ENCODE results near the gene CLDN15.
A peak's percentile ranks its signal among the peaks of the same experiment; 100 is the strongest.
"Not testable (repeated sequence)": the region's sequence is repeated elsewhere in the genome, so short reads cannot be mapped to it uniquely, and the experiment has no call there.

The CLDN15 gene

GRCh38 chr7:101202603-101202918, 35.0 kb downstream of the CLDN15 start:
- Histone ChIP-seq H3K4me1 (ENCODE audit: insufficient read depth, low read length) (peaks cover 4% of the 10 kb centered on the region; the same call in 1 of the 2 replicates), H3K4me3 (ENCODE audit: low read length) (no peak overlapping the region), H3K9ac (ENCODE audit: low read depth, low read length) (no peak overlapping the region), H3K27me3 (ENCODE audit: insufficient read depth, low read length) (peaks cover 32% of the 10 kb centered on the region; the same call in 1 of the 2 replicates), H3K9me3 (ENCODE audit: insufficient read depth, low read depth, low read length) (no peaks in the 10 kb centered on the region), H3K27ac (ENCODE audit: low read length) (no peak overlapping the region), H3K36me3 (ENCODE audit: insufficient read depth, low read depth, low read length) (no peaks in the 10 kb centered on the region)

GRCh38 chr7:101201695-101202602, 35.7 kb downstream of the CLDN15 start:
- Histone ChIP-seq H3K4me3 (ENCODE audit: low read length) (peak overlapping the region; percentile 53; the same call in 1 of the 2 replicates), H3K27ac (ENCODE audit: low read length) (no peak overlapping the region), H3K9ac (ENCODE audit: low read depth, low read length) (peak overlapping the region; percentile 34; the same call in 1 of the 2 replicates), H3K4me1 (ENCODE audit: insufficient read depth, low read length) (peaks cover 4% of the 10 kb centered on the region; the same call in 1 of the 2 replicates), H3K9me3 (ENCODE audit: insufficient read depth, low read depth, low read length) (no peaks in the 10 kb centered on the region), H3K36me3 (ENCODE audit: insufficient read depth, low read depth, low read length) (no peaks in the 10 kb centered on the region), H3K27me3 (ENCODE audit: insufficient read depth, low read length) (peaks cover 32% of the 10 kb centered on the region; the same call in 1 of the 2 replicates)

GRCh38 chr7:101200862-101201599, 36.6 kb downstream of the CLDN15 start, which contains the start of gene MOGAT3:
Gene MOGAT3 (minus strand): TSS chr7:101201036. CDS start chr7:101200854, 182 bp downstream.
- no peaks in the 10 kb centered on the region for H3K9me3 ChIP-seq (ENCODE audit: insufficient read depth, low read depth, low read length)
- H3K9ac ChIP-seq (ENCODE audit: low read depth, low read length): peak within 1 kb of the TSS; percentile 34; the same call in 1 of the 2 replicates
- H3K27me3 ChIP-seq (ENCODE audit: insufficient read depth, low read length): peaks cover 32% of the 10 kb centered on the region; the same call in 1 of the 2 replicates
- no peaks in the 10 kb centered on the region for H3K36me3 ChIP-seq (ENCODE audit: insufficient read depth, low read depth, low read length)
- H3K4me1 ChIP-seq (ENCODE audit: insufficient read depth, low read length): peaks cover 4% of the 10 kb centered on the region; the same call in 1 of the 2 replicates
- peak within 1 kb of the TSS; percentile 53; the same call in 1 of the 2 replicates for H3K4me3 ChIP-seq (ENCODE audit: low read length)
- H3K27ac ChIP-seq (ENCODE audit: low read length): no peak within 1 kb of the TSS

- Histone ChIP-seq H3K4me1 (ENCODE audit: insufficient read depth, low read length) (peaks cover 4% of the 10 kb centered on the region; the same call in 1 of the 2 replicates), H3K9ac (ENCODE audit: low read depth, low read length) (peak overlapping the region; percentile 3; the same call in 1 of the 2 replicates), H3K4me3 (ENCODE audit: low read length) (no peak overlapping the region), H3K36me3 (ENCODE audit: insufficient read depth, low read depth, low read length) (no peaks in the 10 kb centered on the region), H3K27ac (ENCODE audit: low read length) (no peak overlapping the region), H3K9me3 (ENCODE audit: insufficient read depth, low read depth, low read length) (no peaks in the 10 kb centered on the region), H3K27me3 (ENCODE audit: insufficient read depth, low read length) (peaks cover 32% of the 10 kb centered on the region; the same call in 1 of the 2 replicates)
These were observed 37.1 kb downstream of the CLDN15 start for GRCh38 chr7:101200504-101200861.

- not testable (repeated sequence) for H3K27ac ChIP-seq (ENCODE audit: low read length); H3K36me3 ChIP-seq (ENCODE audit: insufficient read depth, low read depth, low read length); H3K9ac ChIP-seq (ENCODE audit: low read depth, low read length); H3K4me1 ChIP-seq (ENCODE audit: insufficient read depth, low read length); H3K4me3 ChIP-seq (ENCODE audit: low read length); H3K9me3 ChIP-seq (ENCODE audit: insufficient read depth, low read depth, low read length)
- H3K27me3 ChIP-seq (ENCODE audit: insufficient read depth, low read length): peaks cover 32% of the 10 kb centered on the region; the same call in 1 of the 2 replicates
These were observed 38.1 kb downstream of the CLDN15 start for GRCh38 chr7:101199522-101199921.

GRCh38 chr7:101198476-101198875, 39.1 kb downstream of the CLDN15 start:
- Histone ChIP-seq H3K9ac (ENCODE audit: low read depth, low read length) (no peak overlapping the region), H3K4me1 (ENCODE audit: insufficient read depth, low read length) (peaks cover 4% of the 10 kb centered on the region; the same call in 1 of the 2 replicates), H3K27me3 (ENCODE audit: insufficient read depth, low read length) (peaks cover 27% of the 10 kb centered on the region; the same call in 1 of the 2 replicates), H3K4me3 (ENCODE audit: low read length) (no peak overlapping the region), H3K27ac (ENCODE audit: low read length) (no peak overlapping the region), H3K9me3 (ENCODE audit: insufficient read depth, low read depth, low read length) (no peaks in the 10 kb centered on the region), H3K36me3 (ENCODE audit: insufficient read depth, low read depth, low read length) (no peaks in the 10 kb centered on the region)

- Histone ChIP-seq H3K4me3 (ENCODE audit: low read length) (no peak overlapping the region), H3K9ac (ENCODE audit: low read depth, low read length) (no peak overlapping the region), H3K9me3 (ENCODE audit: insufficient read depth, low read depth, low read length) (no peaks in the 10 kb centered on the region), H3K4me1 (ENCODE audit: insufficient read depth, low read length) (peaks cover 4% of the 10 kb centered on the region; the same call in 1 of the 2 replicates), H3K36me3 (ENCODE audit: insufficient read depth, low read depth, low read length) (no peaks in the 10 kb centered on the region), H3K27me3 (ENCODE audit: insufficient read depth, low read length) (peaks cover 23% of the 10 kb centered on the region; the same call in 1 of the 2 replicates), H3K27ac (ENCODE audit: low read length) (no peak overlapping the region)
These were observed 39.6 kb downstream of the CLDN15 start for GRCh38 chr7:101197991-101198390.

- Histone ChIP-seq H3K9ac (ENCODE audit: low read depth, low read length) (no peak overlapping the region), H3K4me3 (ENCODE audit: low read length) (no peak overlapping the region), H3K27ac (ENCODE audit: low read length) (no peak overlapping the region), H3K4me1 (ENCODE audit: insufficient read depth, low read length) (peaks cover 4% of the 10 kb centered on the region; the same call in 1 of the 2 replicates), H3K9me3 (ENCODE audit: insufficient read depth, low read depth, low read length) (no peaks in the 10 kb centered on the region), H3K27me3 (ENCODE audit: insufficient read depth, low read length) (peaks cover 3% of the 10 kb centered on the region; the same call in 1 of the 2 replicates), H3K36me3 (ENCODE audit: insufficient read depth, low read depth, low read length) (no peaks in the 10 kb centered on the region)
These were observed 41.7 kb downstream of the CLDN15 start for GRCh38 chr7:101195884-101196283.

GRCh38 chr7:101189109-101189508, 48.5 kb downstream of the CLDN15 start:
- Histone ChIP-seq H3K4me1 (ENCODE audit: insufficient read depth, low read length) (no peaks in the 10 kb centered on the region), H3K9me3 (ENCODE audit: insufficient read depth, low read depth, low read length) (no peaks in the 10 kb centered on the region), H3K27me3 (ENCODE audit: insufficient read depth, low read length) (no peaks in the 10 kb centered on the region), H3K27ac (ENCODE audit: low read length) (no peak overlapping the region), H3K36me3 (ENCODE audit: insufficient read depth, low read depth, low read length) (no peaks in the 10 kb centered on the region), H3K4me3 (ENCODE audit: low read length) (no peak overlapping the region), H3K9ac (ENCODE audit: low read depth, low read length) (no peak overlapping the region)

GRCh38 chr7:101186844-101187428, 50.7 kb downstream of the CLDN15 start:
- Histone ChIP-seq H3K27ac (ENCODE audit: low read length) (no peak overlapping the region), H3K4me3 (ENCODE audit: low read length) (no peak overlapping the region)

GRCh38 chr7:101186194-101186593, 51.4 kb downstream of the CLDN15 start:
- H3K36me3 ChIP-seq (ENCODE audit: insufficient read depth, low read depth, low read length): no peaks in the 10 kb centered on the region
- H3K4me3 ChIP-seq (ENCODE audit: low read length): no peak overlapping the region
- H3K9ac ChIP-seq (ENCODE audit: low read depth, low read length): no peak overlapping the region
- no peak overlapping the region for H3K27ac ChIP-seq (ENCODE audit: low read length)
- H3K4me1 ChIP-seq (ENCODE audit: insufficient read depth, low read length): peaks cover 2% of the 10 kb centered on the region; the same call in 1 of the 2 replicates
- peaks cover 3% of the 10 kb centered on the region; the same call in 1 of the 2 replicates for H3K27me3 ChIP-seq (ENCODE audit: insufficient read depth, low read length)
- H3K9me3 ChIP-seq (ENCODE audit: insufficient read depth, low read depth, low read length): no peaks in the 10 kb centered on the region

More at GRCh38 chr7:101186844-101187428, 50.7 kb downstream of the CLDN15 start:
- Histone ChIP-seq H3K36me3 (ENCODE audit: insufficient read depth, low read depth, low read length) (no peaks in the 10 kb centered on the region), H3K4me1 (ENCODE audit: insufficient read depth, low read length) (peaks cover 2% of the 10 kb centered on the region; the same call in 1 of the 2 replicates), H3K9me3 (ENCODE audit: insufficient read depth, low read depth, low read length) (no peaks in the 10 kb centered on the region), H3K27me3 (ENCODE audit: insufficient read depth, low read length) (no peaks in the 10 kb centered on the region), H3K9ac (ENCODE audit: low read depth, low read length) (no peak overlapping the region)

All from iPS-20b (cell line).